Ascending aorta (tissue), 2 donors: ENCODE measurements around the gene NOTCH1. TPM values are rescaled to one million over a fixed set of nuclear protein-coding genes. Genes with fewer than 3 reads are reported as not detected.

ENCODE experiments used
- DNase-seq, 2 donors: peaks; one replicate each; pipeline ENCODE4 v3.0.0-alpha.2; 2019; ENCODE audit warnings: low spot score in 2 of 2
- H3K27ac ChIP-seq, 2 donors: fragments of 200-600 bp; sonication (generic); one replicate each; pipeline ENCODE4 v1.5.1; 2016 to 2017; ENCODE audit warnings: mild to moderate bottlenecking in 1 of 2
- H3K27me3 ChIP-seq: fragments of 200-600 bp; sonication (generic); one replicate; pipeline ENCODE4 v1.5.1; 2017
- H3K36me3 ChIP-seq, 2 donors: fragments of 200-600 bp; sonication (generic); one replicate each; pipeline ENCODE4 v1.5.1; 2016
- H3K4me1 ChIP-seq, 2 donors: fragments of 200-600 bp; sonication (generic); one replicate each; pipeline ENCODE4 v1.5.1; 2016 to 2017; ENCODE audit warnings: mild to moderate bottlenecking in 1 of 2
- H3K4me3 ChIP-seq, 2 donors: fragments of 200-600 bp; sonication (generic); one replicate each; pipeline ENCODE4 v1.5.1; 2016 to 2017; ENCODE audit warnings: mild to moderate bottlenecking in 1 of 2
- H3K9me3 ChIP-seq, 2 donors: fragments of 200-600 bp; sonication (generic); one replicate each; pipeline ENCODE4 v1.5.1; 2016
- intact Hi-C: fragments of 100-400 bp; cut with DNase I; formaldehyde crosslinking; loops from one replicate; pipeline ENCODE4 v1.15.1; 2023
- total RNA-seq: library from RNA; depleted of rRNA; stranded (reverse); fragments of >200 nt; gene quantifications from one replicate; pipeline ENCODE4 v1.1.0, GENCODE V29; 2016
- TF ChIP-seq, protein P1 (sequence below), 3 experiments: fragments of 200-600 bp in 2 of 3; fragments of 450-650 bp in 1 of 3; sonication (generic) in 2 of 3; IDR thresholded peaks; one replicate each; pipeline ENCODE4 v1.5.1; 2016 to 2019; ENCODE audit warnings: antibody characterized with exemption in 3 of 3, mild to moderate bottlenecking in 1 of 3, moderate library complexity in 1 of 3

Gene NOTCH1
- total RNA-seq, result 120 TPM

GRCh38 chr9:136545965-136546696 lies at the start of gene NOTCH1:
NOTCH1 (minus strand) TSS chr9:136546048; CDS start chr9:136545786, 262 bp downstream.
- Histone ChIP-seq H3K4me1 (peaks cover 24 to 57% of the 10 kb centered on the region in 2 donors), H3K36me3 (peaks cover 0 to 6% of the 10 kb centered on the region in 2 donors), H3K9me3 (no peaks in the 10 kb centered on the region), H3K27ac (peak within 1 kb of the TSS; percentile 95 to 98), H3K27me3 (no peaks in the 10 kb centered on the region), H3K4me3 (peak within 1 kb of the TSS; percentile 68 to 96)
- intact Hi-C loops, result loop anchor here (1.0 to 5.0 kb wide), 5 partner anchors 22 to 184 kb away; partner anchors contain the start of genes DNLZ and SEC16A
- peak; percentile 70 to 96 for DNase-seq
- TF ChIP-seq, protein P1, sequence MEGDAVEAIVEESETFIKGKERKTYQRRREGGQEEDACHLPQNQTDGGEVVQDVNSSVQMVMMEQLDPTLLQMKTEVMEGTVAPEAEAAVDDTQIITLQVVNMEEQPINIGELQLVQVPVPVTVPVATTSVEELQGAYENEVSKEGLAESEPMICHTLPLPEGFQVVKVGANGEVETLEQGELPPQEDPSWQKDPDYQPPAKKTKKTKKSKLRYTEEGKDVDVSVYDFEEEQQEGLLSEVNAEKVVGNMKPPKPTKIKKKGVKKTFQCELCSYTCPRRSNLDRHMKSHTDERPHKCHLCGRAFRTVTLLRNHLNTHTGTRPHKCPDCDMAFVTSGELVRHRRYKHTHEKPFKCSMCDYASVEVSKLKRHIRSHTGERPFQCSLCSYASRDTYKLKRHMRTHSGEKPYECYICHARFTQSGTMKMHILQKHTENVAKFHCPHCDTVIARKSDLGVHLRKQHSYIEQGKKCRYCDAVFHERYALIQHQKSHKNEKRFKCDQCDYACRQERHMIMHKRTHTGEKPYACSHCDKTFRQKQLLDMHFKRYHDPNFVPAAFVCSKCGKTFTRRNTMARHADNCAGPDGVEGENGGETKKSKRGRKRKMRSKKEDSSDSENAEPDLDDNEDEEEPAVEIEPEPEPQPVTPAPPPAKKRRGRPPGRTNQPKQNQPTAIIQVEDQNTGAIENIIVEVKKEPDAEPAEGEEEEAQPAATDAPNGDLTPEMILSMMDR (IDR thresholded peaks at IDR 0.05), result peak in 1 of 3 experiments; percentile 18

GRCh38 chr9:136594492-136594891 lies 48.6 kb upstream of the NOTCH1 start:
- no peak for DNase-seq
- H3K4me1 ChIP-seq, result peaks cover 0 to under 1% of the 10 kb centered on the region in 2 donors
- no peaks in the 10 kb centered on the region for H3K27me3 ChIP-seq
- H3K9me3 ChIP-seq, result no peaks in the 10 kb centered on the region
- intact Hi-C loops, result no loop called here
- TF ChIP-seq, protein P1 (IDR thresholded peaks at IDR 0.05), result no peak
- H3K4me3 ChIP-seq, result no peak overlapping the region
- H3K27ac ChIP-seq, result no peak overlapping the region
- H3K36me3 ChIP-seq, result no peaks in the 10 kb centered on the region

GRCh38 chr9:136593581-136593980 lies 47.7 kb upstream of the NOTCH1 start:
- H3K27me3 ChIP-seq, result no peaks in the 10 kb centered on the region
- H3K36me3 ChIP-seq, result no peaks in the 10 kb centered on the region
- TF ChIP-seq, protein P1 (IDR thresholded peaks at IDR 0.05), result no peak
- no peaks in the 10 kb centered on the region for H3K4me1 ChIP-seq
- no peak overlapping the region for H3K27ac ChIP-seq
- no peaks in the 10 kb centered on the region for H3K9me3 ChIP-seq
- no peak for DNase-seq
- no peak overlapping the region for H3K4me3 ChIP-seq
- intact Hi-C loops, result no loop called here

DNA sequence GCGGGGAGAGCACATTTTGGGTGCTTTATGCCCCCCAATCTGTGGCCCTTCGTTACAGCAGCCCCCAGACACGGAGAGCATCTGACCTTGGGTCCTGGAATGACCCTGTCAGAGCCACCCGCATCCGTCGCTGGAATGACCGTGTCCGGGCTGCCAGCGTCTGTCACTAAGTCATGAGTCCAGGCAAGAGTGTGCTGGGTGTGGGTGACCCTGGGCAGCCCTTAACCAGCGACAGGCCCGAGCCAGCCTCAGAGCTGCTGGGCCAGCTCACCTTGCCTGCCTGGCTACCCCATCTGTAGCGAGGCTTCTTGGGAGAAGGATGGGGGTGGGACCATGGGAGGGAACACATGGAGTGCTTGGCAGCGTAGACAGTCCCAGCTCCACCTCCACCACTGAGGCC lies 46.8 kb upstream of the NOTCH1 start:
- TF ChIP-seq, protein P1 (IDR thresholded peaks at IDR 0.05), result no peak
- Histone ChIP-seq H3K4me3 (no peak overlapping the region), H3K27ac (no peak overlapping the region), H3K27me3 (no peaks in the 10 kb centered on the region), H3K9me3 (no peaks in the 10 kb centered on the region), H3K36me3 (no peaks in the 10 kb centered on the region), H3K4me1 (peaks cover 0 to 2% of the 10 kb centered on the region in 2 donors)
- intact Hi-C loops, result no loop called here
- DNase-seq, result no peak

- no peaks in the 10 kb centered on the region for H3K27me3 ChIP-seq
- no peaks in the 10 kb centered on the region for H3K9me3 ChIP-seq
- no peak for DNase-seq
- H3K4me1 ChIP-seq, result peaks cover 0 to 8% of the 10 kb centered on the region in 2 donors
- intact Hi-C loops, result no loop called here
- no peak overlapping the region for H3K27ac ChIP-seq
- TF ChIP-seq, protein P1 (IDR thresholded peaks at IDR 0.05), result no peak
- H3K4me3 ChIP-seq, result no peak overlapping the region
- no peaks in the 10 kb centered on the region for H3K36me3 ChIP-seq
These were observed 45.2 kb upstream of the NOTCH1 start for GRCh38 chr9:136590821-136591752.
